CD8-positive, alpha-beta memory T cell (primary cell): ENCODE results near the gene NFATC2. TPM values are rescaled to one million over a fixed set of nuclear protein-coding genes. Genes with fewer than 3 reads are reported as not detected.
A peak's percentile ranks its signal among the peaks of the same experiment; 100 is the strongest.

Experiments used
- CTCF ChIA-PET: fragments of 350-600 bp; sonication (Branson Sonifier 250); formaldehyde crosslinking; loops from one replicate; lab custom pipeline; 2021; ENCODE audit warnings: antibody characterized with exemption; lab: Charles Lee
- POLR2A ChIA-PET: fragments of 350-600 bp; sonication (Branson Sonifier 250); formaldehyde crosslinking; loops from one replicate; lab custom pipeline; 2021; ENCODE audit warnings: antibody characterized with exemption; lab: Charles Lee
- DNase-seq, 5 donors: peaks; one replicate each; pipeline versions ENCODE4 v3.0.0 to v3.0.0-alpha.2; 2020 to 2022; ENCODE audit warnings: mixed read lengths in 1 of 5
- H3K27ac ChIP-seq: one replicate; pipeline ENCODE4 v1.7.0; 2013; ENCODE audit warnings: low read depth, mild to moderate bottlenecking, low read length, moderate library complexity
- H3K27me3 ChIP-seq: 2 replicates; pipeline ENCODE4 v1.7.0; 2013; ENCODE audit warnings: low read length, mild to moderate bottlenecking; ENCODE audit not compliant: insufficient read depth, poor library complexity, severe bottlenecking
- H3K36me3 ChIP-seq: 2 replicates; pipeline ENCODE4 v1.7.0; 2013; ENCODE audit warnings: mild to moderate bottlenecking, low read length, moderate library complexity; ENCODE audit not compliant: insufficient read depth
- H3K4me1 ChIP-seq: 2 replicates; pipeline ENCODE4 v1.7.0; 2013; ENCODE audit warnings: mild to moderate bottlenecking, low read length, moderate library complexity; ENCODE audit not compliant: insufficient read depth
- H3K4me3 ChIP-seq: 2 replicates; pipeline ENCODE4 v1.7.0; 2013; ENCODE audit warnings: mild to moderate bottlenecking, low read length
- H3K9me3 ChIP-seq: 2 replicates; pipeline ENCODE4 v1.7.0; 2013; ENCODE audit warnings: mild to moderate bottlenecking, low read length
- H3K27ac Mint-ChIP-seq, 8 donors: one replicate each; pipeline ENCODE4 v1.8.0; 2020 to 2021; ENCODE audit warnings: mixed read lengths in 8 of 8, mild to moderate bottlenecking in 6 of 8, inconsistent platforms in 3 of 8, moderate library complexity in 3 of 8
- H3K27me3 Mint-ChIP-seq, 2 donors: one replicate each; pipeline ENCODE4 v1.8.0; 2020 to 2021; ENCODE audit warnings: mixed read lengths in 2 of 2, mild to moderate bottlenecking in 1 of 2, moderate library complexity in 1 of 2
- H3K36me3 Mint-ChIP-seq, 3 donors: one replicate each; pipeline ENCODE4 v1.8.0; 2020 to 2021; ENCODE audit warnings: mixed read lengths in 3 of 3, inconsistent platforms in 1 of 3, mild to moderate bottlenecking in 1 of 3
- H3K4me1 Mint-ChIP-seq, 3 donors: one replicate each; pipeline ENCODE4 v1.8.0; 2020 to 2021; ENCODE audit warnings: mixed read lengths in 3 of 3, inconsistent platforms in 1 of 3, mild to moderate bottlenecking in 1 of 3
- H3K4me3 Mint-ChIP-seq, 7 donors: one replicate each; pipeline ENCODE4 v1.8.0; 2020 to 2021; ENCODE audit warnings: mixed read lengths in 7 of 7, mild to moderate bottlenecking in 6 of 7, moderate library complexity in 4 of 7, inconsistent platforms in 2 of 7
- H3K9me3 Mint-ChIP-seq, 5 donors: one replicate each; pipeline ENCODE4 v1.8.0; 2020 to 2022; ENCODE audit warnings: mixed read lengths in 5 of 5, mild to moderate bottlenecking in 3 of 5, moderate library complexity in 2 of 5, inconsistent platforms in 1 of 5
- polyA plus RNA-seq: library from polyadenylated mRNA; unstranded; fragments of 300-500 nt; fragmentation: Illumina TruSeq; gene quantifications from one replicate; pipeline ENCODE4 v1.2.3, GENCODE V29; 2021
- total RNA-seq, 2 experiments: library from RNA; stranded (reverse); gene quantifications; one replicate each; pipeline ENCODE4 v1.2.3, GENCODE V29; 2021

NFATC2 gene
- total and polyA plus RNA-seq, 3 experiments from 2014 or later: 52.1 to 64.4 (median 63.0) TPM

GRCh38 chr20:51385646-51386530, 156.6 kb downstream of the NFATC2 start:
- no peaks in the 10 kb centered on the region for H3K9me3 ChIP-seq
- H3K4me3 Mint-ChIP-seq: peak overlapping the region; percentile 1 to 83 (median 57)
- peak overlapping the region; percentile 77 to 97 (median 88) for H3K27ac Mint-ChIP-seq
- H3K36me3 Mint-ChIP-seq: peaks cover 0 to 53% (median 7%) of the 10 kb centered on the region in 3 donors
- H3K27me3 Mint-ChIP-seq: no peaks in the 10 kb centered on the region
- H3K4me1 ChIP-seq: peaks cover 39% of the 10 kb centered on the region
- H3K9me3 Mint-ChIP-seq: no peaks in the 10 kb centered on the region
- H3K27ac ChIP-seq: peak overlapping the region; percentile 35
- CTCF ChIA-PET: interaction anchor here (0.6 to 3.9 kb wide), 43 partner anchors 9 to 718 kb away, joined by 3 to 51 read pairs (median 5); partner anchors contain the start of gene NFATC2
- H3K36me3 ChIP-seq: peaks cover 10% of the 10 kb centered on the region
- H3K4me1 Mint-ChIP-seq: peaks cover 74 to 84% (median 77%) of the 10 kb centered on the region in 3 donors
- H3K27me3 ChIP-seq: no peaks in the 10 kb centered on the region
- peak in 3 of 5 donors; percentile 13 to 55 (median 30) for DNase-seq
- no peak overlapping the region for H3K4me3 ChIP-seq
- POLR2A ChIA-PET: interaction anchor here (1.2 to 2.0 kb wide), 5 partner anchors 10 to 209 kb away, joined by 4 to 9 read pairs (median 5); no protein-coding TSS in a partner anchor

- H3K36me3 ChIP-seq: peaks cover under 1% of the 10 kb centered on the region
- Mint-ChIP-seq H3K4me3 (peak overlapping the region in 6 of 7 donors; percentile 4 to 68 (median 33)), H3K27ac (peak overlapping the region; percentile 77 to 97 (median 88)), H3K27me3 (no peaks in the 10 kb centered on the region), H3K9me3 (no peaks in the 10 kb centered on the region), H3K36me3 (peaks cover 0 to 48% (median 7%) of the 10 kb centered on the region in 3 donors), H3K4me1 (peaks cover 66 to 82% (median 67%) of the 10 kb centered on the region in 3 donors)
- H3K4me1 ChIP-seq: peaks cover 32% of the 10 kb centered on the region
- H3K4me3 ChIP-seq: no peak overlapping the region
- H3K9me3 ChIP-seq: no peaks in the 10 kb centered on the region
- ChIA-PET CTCF (interaction anchor here (1.6 to 3.9 kb wide), 10 partner anchors 12 to 224 kb away, joined by 3 to 51 read pairs (median 10); partner anchors contain the start of gene NFATC2), POLR2A (no interaction called here)
- DNase-seq: no peak
- no peaks in the 10 kb centered on the region for H3K27me3 ChIP-seq
- H3K27ac ChIP-seq: no peak overlapping the region
Measured at GRCh38 chr20:51384875-51385274, 157.6 kb downstream of the NFATC2 start.

- ChIA-PET CTCF (interaction anchor here (3.9 kb wide), 2 partner anchors 33 to 212 kb away, joined by 34 to 51 read pairs; no protein-coding TSS in a partner anchor), POLR2A (interaction anchor here (0.6 kb wide), 1 partner anchor 42 kb away, joined by 3 read pairs; no protein-coding TSS in a partner anchor)
- H3K9me3 Mint-ChIP-seq: no peaks in the 10 kb centered on the region
- no peaks in the 10 kb centered on the region for H3K27me3 Mint-ChIP-seq
- DNase-seq: no peak
- Histone ChIP-seq H3K9me3 (no peaks in the 10 kb centered on the region), H3K36me3 (no peaks in the 10 kb centered on the region), H3K27me3 (no peaks in the 10 kb centered on the region), H3K4me3 (no peak overlapping the region), H3K4me1 (peaks cover 25% of the 10 kb centered on the region), H3K27ac (no peak overlapping the region)
- H3K4me1 Mint-ChIP-seq: peaks cover 57 to 73% (median 58%) of the 10 kb centered on the region in 3 donors
- peak overlapping the region in 6 of 7 donors; percentile 8 to 57 (median 33) for H3K4me3 Mint-ChIP-seq
- peaks cover 0 to 42% (median 3%) of the 10 kb centered on the region in 3 donors for H3K36me3 Mint-ChIP-seq
- peak overlapping the region; percentile 77 to 97 (median 86) for H3K27ac Mint-ChIP-seq
Measured at GRCh38 chr20:51383891-51384510, 158.5 kb downstream of the NFATC2 start.

GRCh38 chr20:51382986-51383821, 159.3 kb downstream of the NFATC2 start:
- no peak for DNase-seq
- ChIA-PET POLR2A (no interaction called here), CTCF (no interaction called here)
- peaks cover 0 to under 1% of the 10 kb centered on the region in 2 donors for H3K27me3 Mint-ChIP-seq
- H3K9me3 Mint-ChIP-seq: no peaks in the 10 kb centered on the region
- H3K36me3 Mint-ChIP-seq: peaks cover 0 to 38% (median 5%) of the 10 kb centered on the region in 3 donors
- H3K4me3 ChIP-seq: no peak overlapping the region
- H3K4me1 ChIP-seq: peaks cover 21% of the 10 kb centered on the region
- H3K27ac Mint-ChIP-seq: peak overlapping the region in 6 of 8 donors; percentile 80 to 94 (median 88)
- H3K27me3 ChIP-seq: no peaks in the 10 kb centered on the region
- H3K36me3 ChIP-seq: no peaks in the 10 kb centered on the region
- H3K4me3 Mint-ChIP-seq: peak overlapping the region in 1 of 7 donors; percentile 57
- peaks cover 50 to 65% (median 50%) of the 10 kb centered on the region in 3 donors for H3K4me1 Mint-ChIP-seq
- H3K27ac ChIP-seq: no peak overlapping the region
- no peaks in the 10 kb centered on the region for H3K9me3 ChIP-seq

GRCh38 chr20:51382111-51382985, 160.2 kb downstream of the NFATC2 start:
- Mint-ChIP-seq H3K27me3 (peaks cover 0 to 2% of the 10 kb centered on the region in 2 donors), H3K4me3 (no peak overlapping the region), H3K4me1 (peaks cover 41 to 56% (median 45%) of the 10 kb centered on the region in 3 donors), H3K36me3 (peaks cover 0 to 36% (median 7%) of the 10 kb centered on the region in 3 donors), H3K27ac (peak overlapping the region in 6 of 8 donors; percentile 22 to 96 (median 74)), H3K9me3 (no peaks in the 10 kb centered on the region)
- Histone ChIP-seq H3K9me3 (no peaks in the 10 kb centered on the region), H3K36me3 (no peaks in the 10 kb centered on the region), H3K4me1 (peaks cover 19% of the 10 kb centered on the region), H3K4me3 (no peak overlapping the region), H3K27ac (no peak overlapping the region), H3K27me3 (no peaks in the 10 kb centered on the region)
- no peak for DNase-seq
- ChIA-PET POLR2A (no interaction called here), CTCF (no interaction called here)

- H3K27me3 ChIP-seq: no peaks in the 10 kb centered on the region
- H3K27ac Mint-ChIP-seq: peak overlapping the region in 3 of 8 donors; percentile 22 to 80 (median 35)
- CTCF ChIA-PET: interaction anchor here (0.5 kb wide), 1 partner anchor 213 kb away, joined by 3 read pairs; no protein-coding TSS in a partner anchor
- peaks cover 0 to 2% of the 10 kb centered on the region in 2 donors for H3K27me3 Mint-ChIP-seq
- no peak overlapping the region for H3K4me3 Mint-ChIP-seq
- H3K27ac ChIP-seq: no peak overlapping the region
- peaks cover 11% of the 10 kb centered on the region for H3K4me1 ChIP-seq
- DNase-seq: no peak
- H3K9me3 ChIP-seq: no peaks in the 10 kb centered on the region
- H3K4me3 ChIP-seq: no peak overlapping the region
- no peaks in the 10 kb centered on the region for H3K36me3 ChIP-seq
- POLR2A ChIA-PET: no interaction called here
- no peaks in the 10 kb centered on the region for H3K9me3 Mint-ChIP-seq
- peaks cover 0 to 32% (median 5%) of the 10 kb centered on the region in 3 donors for H3K36me3 Mint-ChIP-seq
- peaks cover 33 to 49% (median 37%) of the 10 kb centered on the region in 3 donors for H3K4me1 Mint-ChIP-seq
Measured at GRCh38 chr20:51381557-51381956, 161.0 kb downstream of the NFATC2 start.
